Measurements from ENCODE around the gene POLK. TPM values are rescaled to one million over a fixed set of nuclear protein-coding genes. Genes with fewer than 3 reads are reported as not detected.
A peak's percentile ranks its signal among the peaks of the same experiment; 100 is the strongest.
"Not testable (repeated sequence)": the region's sequence is repeated elsewhere in the genome, so short reads cannot be mapped to it uniquely, and the experiment has no call there.

The POLK gene
- polyA plus RNA-seq, 5 donors = 21.1 to 47.0 (median 37.8) TPM

- not testable (repeated sequence) for DNase-seq
These were observed 95.7 kb downstream of the POLK start for GRCh38 chr5:75607341-75607740.

GRCh38 chr5:75608870-75609269 is 97.2 kb downstream of the POLK start:
- no peak for DNase-seq

- DNase-seq = no peak
These were observed 98.5 kb downstream of the POLK start for GRCh38 chr5:75610201-75610600.

- DNase-seq = peak in 1 of 2 donors; percentile 19
These were observed 99.2 kb downstream of the POLK start for GRCh38 chr5:75610859-75611310.

GRCh38 chr5:75611311-75612225 is 99.9 kb downstream of the POLK start, which contains the start of gene ANKDD1B:
TSS of gene ANKDD1B (plus strand) at chr5:75611453. CDS start at chr5:75611635, 182 bp downstream.
- DNase-seq = peak in 1 of 2 donors; percentile 80

GRCh38 chr5:75612226-75612569 is 100.5 kb downstream of the POLK start:
- DNase-seq = peak in 1 of 2 donors; percentile 30

GRCh38 chr5:75612901-75613300 is 101.2 kb downstream of the POLK start:
- DNase-seq = peak in 1 of 2 donors; percentile 80

GRCh38 chr5:75614176-75614575 is 102.5 kb downstream of the POLK start:
- no peak for DNase-seq

GRCh38 chr5:75616371-75616881 is 104.7 kb downstream of the POLK start:
- DNase-seq = peak in 1 of 2 donors; percentile 31

- DNase-seq = peak in 1 of 2 donors; percentile 42
These were observed 105.4 kb downstream of the POLK start for GRCh38 chr5:75616971-75617621.

- no peak for DNase-seq
These were observed 106.2 kb downstream of the POLK start for GRCh38 chr5:75617736-75618352.

GRCh38 chr5:75620184-75620959 is 108.7 kb downstream of the POLK start:
- no peak for DNase-seq

GRCh38 chr5:75622564-75622963 is 110.9 kb downstream of the POLK start:
- DNase-seq = no peak

GRCh38 chr5:75623846-75624245 is 112.2 kb downstream of the POLK start:
- no peak for DNase-seq

GRCh38 chr5:75626959-75627358 is 115.3 kb downstream of the POLK start:
- no peak for DNase-seq

GRCh38 chr5:75627801-75628200 is 116.1 kb downstream of the POLK start:
- DNase-seq = no peak

- DNase-seq = no peak
These were observed 119.2 kb downstream of the POLK start for GRCh38 chr5:75630875-75631274.

- no peak for DNase-seq
These were observed 120.6 kb downstream of the POLK start for GRCh38 chr5:75632321-75632720.

GRCh38 chr5:75637949-75638348 is 126.3 kb downstream of the POLK start:
- no peak for DNase-seq

- no peak for DNase-seq
These were observed 128.0 kb downstream of the POLK start for GRCh38 chr5:75639535-75640311.

GRCh38 chr5:75640395-75640794 is 128.7 kb downstream of the POLK start:
- DNase-seq = peak; percentile 25 to 35

All from right lung (tissue), 5 donors.